ENCODE data around the gene OR14J1. TPM values are rescaled to one million over a fixed set of nuclear protein-coding genes. Genes with fewer than 3 reads are reported as not detected.
"Not testable (repeated sequence)": the region's sequence is repeated elsewhere in the genome, so short reads cannot be mapped to it uniquely, and the experiment has no call there.

OR14J1 gene
- total RNA-seq, 2 experiments from 2014 or later = not detected

DNA sequence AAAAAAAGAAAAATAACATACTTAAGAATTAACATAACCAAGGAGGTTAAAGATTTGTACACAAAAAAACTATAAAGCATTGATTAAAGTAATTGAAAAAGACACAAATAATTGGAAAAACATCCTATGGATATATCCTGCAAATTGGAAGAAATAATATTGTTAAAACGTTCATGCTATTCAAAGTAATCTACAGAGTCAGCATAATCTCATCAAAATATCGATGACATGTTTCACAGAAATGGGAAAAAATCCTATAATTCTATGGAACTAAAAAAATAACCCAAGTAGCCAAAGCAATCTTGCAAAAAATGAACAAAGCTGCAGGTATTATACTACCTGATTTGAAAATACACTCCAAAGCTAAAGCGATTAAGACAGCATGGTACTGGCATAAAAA is 43.9 kb downstream of the OR14J1 start:
- Mint-ChIP-seq H3K27me3 (ENCODE audit: low read depth) (peaks cover 3% of the 10 kb centered on the region), H3K36me3 (ENCODE audit: low read depth) (no peaks in the 10 kb centered on the region), H3K9me3 (no peaks in the 10 kb centered on the region), H3K4me3 (no peak overlapping the region), H3K27ac (no peak overlapping the region), H3K4me1 (ENCODE audit: low read depth) (no peaks in the 10 kb centered on the region)
- intact Hi-C loops (cut with micrococcal nuclease) = no loop called here
- DNase-seq = no peak
- CTCF ChIA-PET = no interaction called here

DNA sequence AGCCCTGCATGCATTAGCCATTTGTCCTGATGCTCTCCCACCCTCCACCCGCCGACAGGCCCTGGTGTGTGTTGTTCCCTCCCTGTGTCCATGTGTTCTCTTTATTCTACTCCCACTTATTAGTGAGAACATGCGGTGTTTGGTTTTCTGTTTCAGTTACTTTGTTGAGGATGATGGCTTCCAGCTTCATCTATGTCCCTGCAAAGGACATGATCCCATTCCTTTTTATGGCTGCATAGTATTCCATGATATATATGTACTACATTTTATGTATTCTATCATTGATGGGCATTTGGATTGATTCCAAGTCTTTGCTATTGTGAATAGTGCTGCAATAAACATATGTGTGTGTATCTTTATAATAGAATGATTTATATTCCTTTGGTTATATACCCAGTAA is 47.8 kb downstream of the OR14J1 start:
- H3K27me3 Mint-ChIP-seq (ENCODE audit: low read depth) = peaks cover 23% of the 10 kb centered on the region

DNA sequence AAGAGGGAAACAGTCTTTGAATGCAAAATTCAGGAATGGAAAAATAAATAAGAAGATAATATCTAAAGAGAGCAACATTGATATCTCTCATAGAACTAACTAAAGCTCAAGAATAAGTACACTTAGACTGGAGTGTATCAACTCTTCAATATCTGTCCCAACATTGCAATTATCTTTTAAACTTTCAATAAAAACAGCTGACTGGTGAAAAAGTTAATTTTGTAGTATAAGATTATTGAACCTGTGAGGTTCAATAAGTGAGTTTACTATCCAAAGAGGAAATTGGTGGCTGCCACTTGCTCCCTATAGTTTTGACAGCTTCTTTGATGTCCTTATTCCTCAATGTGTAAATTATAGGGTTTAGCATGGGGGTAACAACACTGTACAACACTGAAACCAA is 53.5 kb downstream of the OR14J1 start:
- Mint-ChIP-seq H3K4me3 (no peak overlapping the region), H3K27ac (no peak overlapping the region), H3K4me1 (ENCODE audit: low read depth) (no peaks in the 10 kb centered on the region), H3K36me3 (ENCODE audit: low read depth) (peaks cover 2% of the 10 kb centered on the region), H3K9me3 (peaks cover 9% of the 10 kb centered on the region), H3K27me3 (ENCODE audit: low read depth) (peaks cover 38% of the 10 kb centered on the region)
- CTCF ChIA-PET = no interaction called here
- intact Hi-C loops (cut with micrococcal nuclease) = no loop called here
- no peak for DNase-seq

More for the DNA sequence above, 47.8 kb downstream of the OR14J1 start:
- DNase-seq; H3K4me1 Mint-ChIP-seq (ENCODE audit: low read depth); H3K27ac Mint-ChIP-seq; CTCF ChIA-PET; H3K4me3 Mint-ChIP-seq; intact Hi-C loops (cut with micrococcal nuclease); H3K36me3 Mint-ChIP-seq (ENCODE audit: low read depth); H3K9me3 Mint-ChIP-seq: not testable (repeated sequence)

DNA sequence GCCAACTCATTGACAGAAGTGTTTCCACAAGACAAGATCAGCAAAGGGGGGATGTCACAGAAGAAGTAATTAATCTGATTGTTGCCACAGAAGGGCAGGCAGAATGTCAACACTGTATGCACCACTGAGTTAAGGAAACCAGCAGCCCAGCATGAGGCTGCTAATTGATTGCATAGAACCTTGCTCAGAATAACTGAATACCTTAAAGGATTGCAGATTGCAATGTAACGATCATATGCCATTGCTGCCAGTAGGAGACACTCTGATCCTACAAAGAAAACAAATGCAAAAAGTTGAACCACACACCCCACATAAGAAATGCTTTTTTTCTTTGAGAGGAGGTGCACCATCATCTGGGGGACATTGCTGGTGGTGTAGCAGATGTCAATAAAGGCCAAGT is 54.1 kb downstream of the OR14J1 start:
- Mint-ChIP-seq H3K4me1 (ENCODE audit: low read depth) (no peaks in the 10 kb centered on the region), H3K36me3 (ENCODE audit: low read depth) (peaks cover 2% of the 10 kb centered on the region), H3K27me3 (ENCODE audit: low read depth) (peaks cover 41% of the 10 kb centered on the region), H3K27ac (no peak overlapping the region), H3K9me3 (peaks cover 9% of the 10 kb centered on the region), H3K4me3 (no peak overlapping the region)
- DNase-seq = no peak
- intact Hi-C loops (cut with micrococcal nuclease) = no loop called here
- CTCF ChIA-PET = no interaction called here

Other genes starting within 250 kb of the OR14J1 start
- not detected for gene OR2B3, start 214.4 kb upstream of the OR14J1 start, total RNA-seq
- not detected for gene OR2J1, start 202.2 kb upstream of the OR14J1 start, total RNA-seq
- gene OR2J3, start 193.6 kb upstream of the OR14J1 start, total RNA-seq = not detected
- gene OR2J2, start 130.8 kb upstream of the OR14J1 start, total RNA-seq = not detected
- not detected for gene OR5V1, start 67.2 kb downstream of the OR14J1 start, total RNA-seq
- gene OR12D3, start 73.6 kb downstream of the OR14J1 start, total RNA-seq = not detected
- gene OR12D2, start 93.9 kb downstream of the OR14J1 start, total RNA-seq = not detected
- not detected for gene OR12D1, start 113.2 kb downstream of the OR14J1 start, total RNA-seq
- gene OR10C1, start 137.6 kb downstream of the OR14J1 start, total RNA-seq = not detected
- gene OR11A1, start 155.4 kb downstream of the OR14J1 start, total RNA-seq = not detected
- not detected for gene OR2H1, start 155.5 kb downstream of the OR14J1 start, total RNA-seq
- not detected for gene MAS1L, start 186.3 kb downstream of the OR14J1 start, total RNA-seq

Measured in activated naive CD4-positive, alpha-beta T cell treated with anti-CD3 and anti-CD28 coated beads for 36 hours (primary cell).